SW480 (cell line): ENCODE measurements around the gene DDX27.

Experiments
- DNase-seq: peaks from one replicate; pipeline ENCODE4 v3.0.0-alpha.2; 2016; ENCODE audit warnings: low spot score

DDX27 gene

DNA sequence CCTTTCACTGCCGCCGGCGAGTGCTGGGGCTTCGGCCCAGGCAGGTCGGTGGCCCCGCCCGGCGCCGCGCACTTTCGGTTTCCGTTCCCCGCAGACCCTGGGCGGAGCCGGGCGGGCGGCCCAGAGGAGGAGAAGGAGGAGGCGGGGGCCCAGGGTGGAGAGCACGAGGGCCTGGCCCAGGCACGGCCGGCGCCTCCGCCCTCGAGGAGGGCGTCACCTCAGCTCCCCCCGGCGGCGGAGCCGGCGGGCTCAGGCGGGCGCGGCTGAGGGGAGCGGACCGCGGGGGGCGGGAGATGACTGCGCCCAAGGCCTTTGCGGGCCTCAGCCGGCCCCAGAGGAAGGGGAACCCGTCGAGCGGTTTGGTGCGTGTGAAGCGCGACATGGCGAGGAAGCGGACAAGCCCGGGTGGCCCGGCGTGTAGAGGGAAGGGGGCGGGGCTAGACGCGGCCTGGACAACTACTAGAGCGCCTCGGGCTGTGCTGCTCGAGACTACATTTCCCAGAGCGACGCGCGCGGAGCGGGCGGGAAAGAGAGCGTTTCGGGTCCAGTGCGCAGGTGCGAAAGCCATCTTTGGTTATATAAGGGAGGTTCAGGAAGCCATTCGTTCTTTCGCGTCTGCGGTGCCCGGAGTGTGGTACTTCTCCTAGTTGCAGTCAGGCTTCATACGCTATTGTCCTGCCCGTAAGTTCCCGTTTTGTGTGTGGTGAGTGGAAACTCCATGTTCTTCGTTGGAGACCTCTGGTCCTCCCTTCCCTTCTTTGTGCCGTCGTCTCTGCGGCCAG is 59.0 kb downstream of the DDX27 start, which contains the start of gene ZNFX1:
TSS of gene ZNFX1 (minus strand) at position 22 of the 782 bp plus-strand sequence. CDS start 2,218 bp downstream, outside the sequence.
- peak; percentile 99 for DNase-seq

DNA sequence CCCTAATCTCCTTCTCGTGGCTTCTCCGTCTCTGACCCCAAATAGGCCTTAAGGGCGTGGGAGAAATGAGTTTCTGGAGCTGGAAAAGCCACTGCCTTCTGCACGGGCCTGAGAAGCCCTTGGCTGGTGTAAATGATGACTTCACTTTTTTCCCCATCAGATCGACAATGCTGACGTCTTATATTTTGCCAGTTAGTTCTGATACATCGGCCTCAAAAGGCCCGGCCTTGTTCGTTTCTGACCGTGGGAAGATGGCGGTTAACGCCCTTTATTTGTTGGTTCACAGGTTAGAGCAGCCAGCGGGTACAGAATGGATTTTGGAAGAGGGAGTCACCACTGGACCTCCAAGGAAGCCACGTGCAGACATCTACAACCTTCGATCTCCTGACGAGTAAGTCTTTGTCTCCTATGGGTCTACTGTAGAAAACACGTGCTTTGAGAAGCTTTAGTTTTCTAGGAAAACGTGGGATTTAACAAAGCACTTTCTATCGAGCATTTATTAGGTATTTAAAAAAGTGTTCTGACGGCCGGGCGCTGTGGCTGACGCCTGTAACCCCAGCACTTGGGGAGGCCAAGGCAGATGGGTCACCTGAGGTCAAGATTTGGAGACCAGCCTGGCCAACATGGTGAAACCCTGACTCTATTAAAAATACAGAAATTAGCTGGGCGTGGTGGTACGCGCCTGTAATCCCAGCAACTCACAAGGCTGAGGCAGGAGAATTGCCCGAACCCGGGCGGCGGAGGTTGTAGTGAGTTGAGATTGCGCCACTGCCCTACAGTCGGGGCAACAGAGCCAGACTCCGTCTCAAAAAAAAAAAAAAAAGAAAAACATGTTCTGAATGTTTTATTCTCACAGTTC is 59.8 kb downstream of the DDX27 start:
- DNase-seq: peak; percentile 57

GRCh38 chr20:49279677-49280462 is 60.7 kb downstream of the DDX27 start:
- DNase-seq: no peak

- no peak for DNase-seq
Measured at GRCh38 chr20:49280463-49281058, 61.3 kb downstream of the DDX27 start.

GRCh38 chr20:49281059-49281912 is 62.1 kb downstream of the DDX27 start:
- no peak for DNase-seq

- DNase-seq: no peak
Measured at GRCh38 chr20:49281913-49282467, 62.8 kb downstream of the DDX27 start.

GRCh38 chr20:49282584-49283171 is 63.5 kb downstream of the DDX27 start:
- DNase-seq: no peak

GRCh38 chr20:49283176-49283702 is 64.0 kb downstream of the DDX27 start:
- no peak for DNase-seq

GRCh38 chr20:49283703-49284625 is 64.7 kb downstream of the DDX27 start:
- DNase-seq: no peak

DNA sequence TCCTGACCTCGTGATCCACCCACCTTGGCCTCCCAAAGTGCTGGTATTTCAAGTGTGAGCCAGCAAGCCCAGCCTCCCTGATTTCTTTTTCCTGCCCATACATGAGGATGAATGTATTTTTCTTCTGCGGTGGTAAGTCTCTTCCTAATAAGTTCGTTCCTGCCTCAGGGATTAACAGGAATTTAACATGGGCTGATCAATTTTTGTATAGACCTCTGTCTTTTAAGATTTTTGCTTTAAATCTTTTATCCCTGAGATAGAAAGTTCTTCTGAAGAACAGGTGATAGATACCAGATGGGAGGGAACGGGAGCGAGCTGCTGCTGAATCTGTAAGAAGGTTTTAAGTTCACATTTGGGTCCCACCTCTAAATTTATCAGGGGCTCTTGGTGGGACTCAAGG is 65.6 kb downstream of the DDX27 start:
- no peak for DNase-seq

- DNase-seq: no peak
Measured at GRCh38 chr20:49285233-49285668, 66.0 kb downstream of the DDX27 start.

DNA sequence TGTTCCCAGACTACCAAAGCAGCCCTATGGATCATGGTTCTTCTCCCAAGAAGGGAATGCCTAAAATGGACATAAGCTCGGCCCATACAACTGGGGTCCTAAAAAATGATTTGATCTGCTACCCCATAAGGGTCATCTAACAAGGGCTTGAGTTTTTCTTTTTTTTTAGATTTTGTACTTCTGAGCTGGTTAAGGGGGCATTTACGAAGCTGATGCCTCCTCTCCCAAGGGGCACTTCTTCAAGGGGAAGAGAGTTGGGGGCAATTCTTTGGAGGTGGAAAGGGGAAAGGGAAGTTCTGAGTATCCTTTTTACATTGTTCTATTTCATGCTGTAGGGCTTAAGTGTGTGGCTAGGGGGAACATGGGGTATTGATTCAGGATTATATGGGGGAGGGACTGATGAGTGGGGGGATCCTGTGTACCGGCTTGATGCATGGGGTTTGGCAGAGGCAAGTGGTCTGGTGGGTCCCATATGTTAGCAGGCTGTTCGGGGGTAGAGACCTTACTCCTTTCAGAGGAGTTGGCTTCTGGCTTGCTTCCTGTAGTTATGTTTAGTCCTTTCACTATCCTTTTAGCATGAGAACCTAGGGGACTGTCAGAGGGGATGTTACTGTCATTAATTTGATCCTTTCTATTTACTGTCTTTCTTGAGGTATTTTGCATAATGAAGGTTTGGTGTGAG is 66.7 kb downstream of the DDX27 start:
- no peak for DNase-seq

- DNase-seq: peak; percentile 52
Measured at GRCh38 chr20:49286689-49287551, 67.7 kb downstream of the DDX27 start.

GRCh38 chr20:49287555-49288249 is 68.5 kb downstream of the DDX27 start:
- DNase-seq: peak; percentile 47

GRCh38 chr20:49288250-49288751 is 69.1 kb downstream of the DDX27 start:
- no peak for DNase-seq
